ENCODE results near the gene KLF11. TPM values are rescaled to one million over a fixed set of nuclear protein-coding genes. Genes with fewer than 3 reads are reported as not detected.

KLF11 gene
- total RNA-seq, 1 donor from 2014 or later, result 21.1 TPM

- no peak overlapping the region for H3K4me3 Mint-ChIP-seq (ENCODE audit: unreplicated experiment)
- H3K9me3 Mint-ChIP-seq (ENCODE audit: unreplicated experiment), result peaks cover 5% of the 10 kb centered on the region
- peaks cover 12% of the 10 kb centered on the region for H3K4me1 Mint-ChIP-seq (ENCODE audit: low read depth, unreplicated experiment)
- H3K27ac Mint-ChIP-seq (ENCODE audit: unreplicated experiment), result no peak overlapping the region
- no peak for DNase-seq
- no peaks in the 10 kb centered on the region for H3K36me3 Mint-ChIP-seq (ENCODE audit: unreplicated experiment)
- TF ChIP-seq CTCF (IDR thresholded peaks at IDR 0.05; ENCODE audit: partially characterized antibody, unreplicated experiment), result no peak
- peaks cover 5% of the 10 kb centered on the region for H3K27me3 Mint-ChIP-seq (ENCODE audit: unreplicated experiment)
Measured at GRCh38 chr2:10052216-10052615, 8.9 kb downstream of the KLF11 start.

GRCh38 chr2:10053351-10053750, 10.0 kb downstream of the KLF11 start:
- no peaks in the 10 kb centered on the region for H3K36me3 Mint-ChIP-seq (ENCODE audit: unreplicated experiment)
- no peak for DNase-seq
- H3K4me3 Mint-ChIP-seq (ENCODE audit: unreplicated experiment), result no peak overlapping the region
- H3K9me3 Mint-ChIP-seq (ENCODE audit: unreplicated experiment), result peaks cover 5% of the 10 kb centered on the region
- TF ChIP-seq CTCF (IDR thresholded peaks at IDR 0.05; ENCODE audit: partially characterized antibody, unreplicated experiment), result no peak
- H3K27me3 Mint-ChIP-seq (ENCODE audit: unreplicated experiment), result peaks cover 2% of the 10 kb centered on the region
- H3K27ac Mint-ChIP-seq (ENCODE audit: unreplicated experiment), result no peak overlapping the region
- peaks cover 13% of the 10 kb centered on the region for H3K4me1 Mint-ChIP-seq (ENCODE audit: low read depth, unreplicated experiment)

- no peak for DNase-seq
- no peak for TF ChIP-seq CTCF (IDR thresholded peaks at IDR 0.05; ENCODE audit: partially characterized antibody, unreplicated experiment)
- Mint-ChIP-seq H3K27me3 (ENCODE audit: unreplicated experiment) (peaks cover 2% of the 10 kb centered on the region), H3K9me3 (ENCODE audit: unreplicated experiment) (peaks cover 5% of the 10 kb centered on the region), H3K4me1 (ENCODE audit: low read depth, unreplicated experiment) (peaks cover 13% of the 10 kb centered on the region), H3K4me3 (ENCODE audit: unreplicated experiment) (no peak overlapping the region), H3K27ac (ENCODE audit: unreplicated experiment) (no peak overlapping the region), H3K36me3 (ENCODE audit: unreplicated experiment) (no peaks in the 10 kb centered on the region)
Measured at GRCh38 chr2:10054424-10054823, 11.1 kb downstream of the KLF11 start.

- Mint-ChIP-seq H3K4me1 (ENCODE audit: low read depth, unreplicated experiment) (peaks cover 13% of the 10 kb centered on the region), H3K9me3 (ENCODE audit: unreplicated experiment) (peaks cover 5% of the 10 kb centered on the region), H3K36me3 (ENCODE audit: unreplicated experiment) (no peaks in the 10 kb centered on the region), H3K4me3 (ENCODE audit: unreplicated experiment) (no peak overlapping the region), H3K27me3 (ENCODE audit: unreplicated experiment) (peaks cover 2% of the 10 kb centered on the region), H3K27ac (ENCODE audit: unreplicated experiment) (no peak overlapping the region)
- TF ChIP-seq CTCF (IDR thresholded peaks at IDR 0.05; ENCODE audit: partially characterized antibody, unreplicated experiment), result no peak
- no peak for DNase-seq
Measured at GRCh38 chr2:10054976-10055375, 11.6 kb downstream of the KLF11 start.

GRCh38 chr2:10056439-10056838, 13.1 kb downstream of the KLF11 start:
- Mint-ChIP-seq H3K27me3 (ENCODE audit: unreplicated experiment) (peaks cover 2% of the 10 kb centered on the region), H3K36me3 (ENCODE audit: unreplicated experiment) (no peaks in the 10 kb centered on the region), H3K27ac (ENCODE audit: unreplicated experiment) (no peak overlapping the region), H3K4me3 (ENCODE audit: unreplicated experiment) (no peak overlapping the region), H3K9me3 (ENCODE audit: unreplicated experiment) (peaks cover 5% of the 10 kb centered on the region), H3K4me1 (ENCODE audit: low read depth, unreplicated experiment) (peaks cover 13% of the 10 kb centered on the region)
- no peak for TF ChIP-seq CTCF (IDR thresholded peaks at IDR 0.05; ENCODE audit: partially characterized antibody, unreplicated experiment)
- no peak for DNase-seq

All from glutamatergic neuron (in vitro differentiated cells).